Right lung (tissue), 5 donors: ENCODE results near the gene GDF10. TPM values are rescaled to one million over a fixed set of nuclear protein-coding genes. Genes with fewer than 3 reads are reported as not detected.

ENCODE experiments used
- DNase-seq, 2 donors: peaks; one replicate each; pipeline ENCODE4 v3.0.0-alpha.2; 2013
- polyA plus RNA-seq, 5 donors: library from polyadenylated mRNA; unstranded; fragments of 120-200 nt; gene quantifications; one replicate each; pipeline versions ENCODE4 v1.2.1 to v1.2.3, GENCODE V29; 2013; ENCODE audit warnings: inconsistent platforms in 1 of 5, low replicate concordance in 1 of 5; ENCODE audit not compliant: insufficient read length in 5 of 5, insufficient read depth in 1 of 5

Gene GDF10
- polyA plus RNA-seq, 5 donors: 92.5 to 166 (median 101) TPM

DNA sequence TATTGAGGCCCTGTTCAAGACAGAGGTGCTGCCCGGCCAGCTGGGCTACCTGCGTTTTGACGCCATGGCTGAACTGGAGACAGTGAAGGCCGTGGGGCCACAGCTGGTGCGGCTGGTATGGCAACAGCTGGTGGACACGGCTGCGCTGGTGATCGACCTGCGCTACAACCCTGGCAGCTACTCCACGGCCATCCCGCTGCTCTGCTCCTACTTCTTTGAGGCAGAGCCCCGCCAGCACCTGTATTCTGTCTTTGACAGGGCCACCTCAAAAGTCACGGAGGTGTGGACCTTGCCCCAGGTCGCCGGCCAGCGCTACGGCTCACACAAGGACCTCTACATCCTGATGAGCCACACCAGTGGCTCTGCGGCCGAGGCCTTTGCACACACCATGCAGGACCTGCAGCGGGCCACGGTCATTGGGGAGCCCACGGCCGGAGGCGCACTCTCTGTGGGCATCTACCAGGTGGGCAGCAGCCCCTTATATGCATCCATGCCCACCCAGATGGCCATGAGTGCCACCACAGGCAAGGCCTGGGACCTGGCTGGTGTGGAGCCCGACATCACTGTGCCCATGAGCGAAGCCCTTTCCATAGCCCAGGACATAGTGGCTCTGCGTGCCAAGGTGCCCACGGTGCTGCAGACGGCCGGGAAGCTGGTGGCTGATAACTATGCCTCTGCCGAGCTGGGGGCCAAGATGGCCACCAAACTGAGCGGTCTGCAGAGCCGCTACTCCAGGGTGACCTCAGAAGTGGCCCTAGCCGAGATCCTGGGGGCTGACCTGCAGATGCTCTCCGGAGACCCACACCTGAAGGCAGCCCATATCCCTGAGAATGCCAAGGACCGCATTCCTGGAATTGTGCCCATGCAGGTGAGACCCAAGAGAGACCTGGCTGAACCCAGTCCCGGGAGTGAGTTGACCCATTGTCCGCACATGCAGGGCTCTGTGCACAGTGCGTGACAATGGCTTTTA is 51.0 kb downstream of the GDF10 start:
- no peak for DNase-seq

DNA sequence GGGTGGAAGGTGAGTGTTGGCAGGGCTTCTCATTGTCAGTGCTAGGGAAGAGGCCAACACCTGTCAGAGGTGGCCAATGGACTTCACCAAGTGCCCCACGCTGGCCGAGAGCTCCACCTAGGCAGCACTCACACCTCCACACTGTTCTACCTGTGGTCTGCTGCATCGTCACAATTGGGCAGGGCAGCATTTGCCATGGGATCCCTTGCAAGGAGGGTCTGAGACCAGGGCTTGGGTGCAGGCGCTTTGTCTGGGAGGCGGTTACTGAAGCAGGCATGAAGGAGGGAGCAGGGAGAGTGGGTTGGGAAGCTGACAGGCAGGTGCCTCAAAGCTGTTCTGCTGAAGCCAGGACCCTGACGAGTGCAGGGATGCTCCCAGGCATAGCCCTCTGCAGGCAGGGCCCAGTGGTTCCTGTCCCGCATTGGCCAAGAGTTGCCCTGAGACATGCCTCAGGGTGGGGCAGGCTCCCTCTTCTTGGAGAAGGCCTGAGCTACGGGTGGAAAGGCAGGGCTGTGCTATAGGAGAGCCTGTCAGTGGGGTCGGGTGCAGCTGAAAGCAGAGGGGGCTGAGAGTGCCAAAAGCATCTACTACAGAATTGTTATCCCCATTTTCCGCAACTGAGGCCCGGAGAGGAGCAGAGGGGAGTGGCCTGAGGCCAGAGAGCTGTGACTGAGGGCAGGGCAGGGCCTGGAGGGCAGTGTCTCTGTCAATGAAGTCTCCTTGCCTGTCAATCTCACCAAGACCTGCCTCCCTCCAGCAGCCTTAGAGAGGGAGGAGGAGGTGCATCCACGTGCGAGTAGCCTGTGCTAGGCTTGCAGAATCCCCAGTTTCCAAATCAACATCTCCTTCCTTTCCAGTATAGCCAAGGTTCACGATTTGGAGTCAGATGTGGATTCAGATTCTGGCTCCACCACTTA is 52.2 kb downstream of the GDF10 start:
- no peak for DNase-seq

- no peak for DNase-seq
These were observed 53.4 kb downstream of the GDF10 start for GRCh38 chr10:47353351-47353750.

GRCh38 chr10:47354165-47354564 is 54.2 kb downstream of the GDF10 start:
- DNase-seq: no peak

GRCh38 chr10:47354900-47355299 is 54.9 kb downstream of the GDF10 start:
- no peak for DNase-seq

DNA sequence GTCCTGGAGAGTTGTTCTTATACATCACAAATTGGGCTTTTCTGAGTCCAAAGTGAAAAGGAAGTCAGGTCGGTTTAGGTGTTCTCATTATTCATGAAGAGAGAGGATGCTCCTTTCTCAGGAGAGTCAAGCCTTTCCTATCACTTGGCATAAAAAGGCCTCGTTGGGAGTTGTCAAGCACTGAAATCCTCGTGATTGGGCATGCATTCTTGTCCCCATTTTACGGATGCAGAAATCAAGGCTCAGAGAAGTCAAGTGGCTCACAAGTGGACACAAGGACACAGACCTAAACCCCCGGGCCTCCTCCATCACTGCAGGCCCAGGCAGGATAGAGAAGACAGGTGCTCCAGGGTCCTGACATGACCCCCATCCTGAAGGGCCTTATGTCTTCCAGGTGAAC is 56.7 kb downstream of the GDF10 start:
- DNase-seq: no peak

GRCh38 chr10:47357131-47357582 is 57.2 kb downstream of the GDF10 start:
- no peak for DNase-seq

DNA sequence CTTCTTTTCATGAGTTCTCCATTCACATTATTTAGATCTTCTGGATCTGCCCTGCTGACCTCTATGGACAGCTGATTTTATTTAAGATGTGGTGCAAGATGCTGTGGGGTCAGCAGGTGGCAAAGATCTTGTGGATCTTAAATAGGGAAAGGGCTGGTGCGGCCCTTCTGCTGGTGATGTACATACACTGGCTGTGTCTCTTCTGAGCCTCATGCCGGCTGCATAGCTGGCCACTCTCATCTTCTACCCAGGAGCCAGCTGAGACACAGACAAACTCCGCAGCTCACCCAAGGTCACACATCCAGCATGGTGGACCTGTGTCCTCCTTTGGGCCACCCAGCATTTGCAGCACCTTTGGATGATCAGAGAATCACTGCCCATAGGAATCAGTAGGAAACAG is 57.9 kb downstream of the GDF10 start:
- DNase-seq: no peak

DNA sequence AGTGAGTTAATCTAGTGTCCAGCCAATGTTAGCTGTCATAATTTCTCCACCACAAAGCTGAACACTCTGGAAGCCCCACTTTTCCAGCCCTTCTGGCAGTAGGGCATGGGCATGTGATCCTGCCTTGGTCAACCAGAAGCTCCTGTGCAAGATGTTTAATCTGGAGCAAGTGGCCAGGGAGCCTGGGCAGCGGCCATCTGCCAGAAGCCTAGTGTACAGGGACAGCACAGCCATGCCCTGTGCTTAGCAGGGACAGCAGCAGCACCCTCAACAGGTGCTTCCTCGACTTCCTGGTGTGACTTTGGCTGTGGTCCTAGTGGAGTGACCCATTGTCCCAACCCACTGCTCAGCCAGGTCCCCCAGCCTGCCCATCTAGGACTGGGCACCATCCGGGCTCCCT is 58.5 kb downstream of the GDF10 start:
- DNase-seq: no peak

DNA sequence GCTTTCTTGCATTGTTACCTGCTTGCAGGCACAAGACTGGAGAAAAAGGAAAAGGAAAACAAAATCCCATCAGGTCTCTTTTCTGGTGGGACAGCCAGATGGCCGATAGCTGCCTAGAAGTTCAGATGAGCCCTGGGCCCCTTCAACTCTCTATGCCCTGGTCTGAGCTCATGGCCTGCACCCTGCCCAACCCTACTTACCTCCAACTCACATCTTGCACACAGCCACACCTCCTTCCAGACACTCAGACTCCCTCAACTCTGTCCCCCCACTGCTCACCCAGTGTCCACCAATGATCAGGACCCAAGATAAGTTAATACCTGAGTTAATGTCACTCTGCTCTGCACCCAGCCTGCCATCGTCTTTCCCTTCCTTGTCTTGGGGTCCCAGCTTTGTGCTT is 59.1 kb downstream of the GDF10 start:
- DNase-seq: no peak

- no peak for DNase-seq
These were observed 59.8 kb downstream of the GDF10 start for GRCh38 chr10:47359626-47360418.

- DNase-seq: no peak
These were observed 60.5 kb downstream of the GDF10 start for GRCh38 chr10:47360419-47361040.

- DNase-seq: no peak
These were observed 61.3 kb downstream of the GDF10 start for GRCh38 chr10:47361293-47361692.

DNA sequence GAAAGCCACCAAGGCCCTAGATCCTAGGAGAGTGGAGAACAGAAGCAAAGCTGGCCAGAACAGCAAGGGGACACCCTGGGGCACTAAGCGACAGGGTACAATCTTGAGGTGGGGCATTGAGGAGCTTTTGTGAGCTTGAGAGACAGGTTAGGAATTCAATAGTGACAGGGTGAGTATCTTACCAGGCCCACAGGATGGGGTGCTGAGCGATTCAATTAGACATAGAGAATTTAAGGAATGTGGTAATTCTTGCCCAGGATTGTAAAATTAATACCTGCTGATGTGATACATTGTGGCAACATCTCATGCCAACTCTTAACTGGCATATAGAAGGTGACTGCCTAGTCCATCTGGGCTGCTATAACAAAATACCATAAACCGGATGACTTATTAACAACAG is 62.2 kb downstream of the GDF10 start:
- DNase-seq: no peak

Other genes with a start within 250 kb of the GDF10 start
- under 1 TPM; 0.09 to 0.28 (median 0.18) TPM for gene GDF2, start 22.3 kb downstream of the GDF10 start, polyA plus RNA-seq
- gene RBP3, start 48.2 kb downstream of the GDF10 start, polyA plus RNA-seq: under 1 TPM; 0.06 to 0.10 (median 0.07) TPM
- 1 to 10 TPM; 1.5 to 2.3 (median 2.0) TPM for gene ZNF488, start 84.1 kb downstream of the GDF10 start, polyA plus RNA-seq
- gene ANXA8, start 183.9 kb downstream of the GDF10 start, polyA plus RNA-seq: 1 to 10 TPM; 1.3 to 4.4 (median 2.2) TPM
- gene FAM25G, start 191.5 kb downstream of the GDF10 start, polyA plus RNA-seq: under 1 TPM in 1 of 5 donors, not detected in 4; 0.33 TPM
- gene AGAP9, start 223.4 kb downstream of the GDF10 start, polyA plus RNA-seq: 10 to 100 TPM in 4 of 5 donors, 1 to 10 TPM in 1; 7.1 to 32.6 (median 18.4) TPM